Muscle of leg (tissue), 11 donors: ENCODE results near the gene TBCD. TPM values are rescaled to one million over a fixed set of nuclear protein-coding genes. Genes with fewer than 3 reads are reported as not detected.

Experiments
- DNase-seq: peaks from one replicate; pipeline ENCODE4 v3.0.0; 2013
- H3K27ac ChIP-seq: one replicate; pipeline ENCODE4 v1.5.1; 2013; ENCODE audit warnings: mild to moderate bottlenecking, low read length, control low read depth
- H3K27me3 ChIP-seq: one replicate; pipeline ENCODE4 v1.6.1; 2013; ENCODE audit warnings: low read length; ENCODE audit not compliant: control insufficient read depth, insufficient read depth
- H3K36me3 ChIP-seq: one replicate; pipeline ENCODE4 v1.6.1; 2013; ENCODE audit warnings: low read length; ENCODE audit not compliant: control insufficient read depth, insufficient read depth
- H3K4me1 ChIP-seq: one replicate; pipeline ENCODE4 v1.6.1; 2013; ENCODE audit warnings: low read length; ENCODE audit not compliant: control insufficient read depth, insufficient read depth
- H3K4me3 ChIP-seq: one replicate; pipeline ENCODE4 v1.5.1; 2013; ENCODE audit warnings: low read length, control low read depth
- H3K9me3 ChIP-seq: replicated peaks from 2 replicates; pipeline ENCODE4 v1.6.1; 2013; ENCODE audit warnings: low read depth, low read length; ENCODE audit not compliant: control insufficient read depth
- WGBS: methylation state at CpG from one replicate; pipeline ENCODE4 v1.1.5; 2013; ENCODE audit warnings: missing lambda C conversion rate; ENCODE audit not compliant: insufficient coverage; 5-methylcytosine and 5-hydroxymethylcytosine counted together
- polyA plus RNA-seq, 8 donors: library from polyadenylated mRNA; unstranded; fragments of 120-200 nt; gene quantifications; one replicate each; pipeline versions ENCODE4 v1.2.1 to v1.2.3, GENCODE V29; 2013; ENCODE audit warnings: inconsistent platforms in 1 of 8, low replicate concordance in 1 of 8; ENCODE audit not compliant: insufficient read length in 8 of 8, insufficient read depth in 1 of 8
- total RNA-seq: library from RNA; stranded (reverse); fragments of 120-200 nt; gene quantifications from one replicate; pipeline ENCODE4 v1.2.4, GENCODE V29; 2013

TBCD gene
- total and polyA plus RNA-seq, 9 donors, result 47.8 to 77.4 (median 62.3) TPM

DNA sequence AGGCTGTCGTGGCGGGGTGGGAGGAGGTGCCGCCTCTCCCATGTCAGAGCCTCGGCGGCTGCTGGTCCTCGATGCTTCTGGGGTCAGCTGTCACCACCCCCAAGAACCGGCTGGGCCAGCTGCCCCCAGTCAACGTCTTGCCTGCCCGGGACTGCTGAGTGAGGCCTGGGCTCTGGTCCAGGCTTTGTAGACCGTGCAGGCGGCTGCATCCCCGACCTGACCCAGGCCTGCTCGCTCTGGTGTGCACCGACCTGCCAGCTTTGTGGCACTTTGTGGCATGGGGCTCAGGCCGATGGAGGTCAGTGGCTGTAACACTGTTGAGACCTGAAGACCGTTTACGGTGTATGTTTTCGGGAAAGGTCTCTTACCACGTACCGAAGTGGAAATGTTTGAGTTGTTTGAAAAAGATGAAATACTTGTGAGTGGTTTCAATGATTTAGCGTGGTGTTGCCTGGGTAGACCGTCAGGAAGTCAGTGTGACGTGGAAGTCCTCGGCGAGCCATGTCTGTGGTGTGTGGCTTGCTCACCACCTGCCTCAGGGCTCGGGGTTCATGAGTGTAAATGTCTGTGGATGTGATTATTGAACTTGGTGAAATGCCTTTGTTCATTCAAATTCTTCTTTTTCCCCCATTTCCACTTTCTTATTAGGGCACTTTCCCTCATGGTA lies 141.2 kb downstream of the TBCD start:
- peaks cover 24% of the 10 kb centered on the region for H3K36me3 ChIP-seq
- peaks cover 52% of the 10 kb centered on the region for H3K4me1 ChIP-seq
- H3K27me3 ChIP-seq, result no peaks in the 10 kb centered on the region
- peak overlapping the region; percentile 88 for H3K27ac ChIP-seq
- H3K4me3 ChIP-seq, result no peak overlapping the region
- no peaks in the 10 kb centered on the region for H3K9me3 ChIP-seq
- 54% methylated on average over 22 of the region's 26 CpGs for WGBS
- peak; percentile 77 for DNase-seq

DNA sequence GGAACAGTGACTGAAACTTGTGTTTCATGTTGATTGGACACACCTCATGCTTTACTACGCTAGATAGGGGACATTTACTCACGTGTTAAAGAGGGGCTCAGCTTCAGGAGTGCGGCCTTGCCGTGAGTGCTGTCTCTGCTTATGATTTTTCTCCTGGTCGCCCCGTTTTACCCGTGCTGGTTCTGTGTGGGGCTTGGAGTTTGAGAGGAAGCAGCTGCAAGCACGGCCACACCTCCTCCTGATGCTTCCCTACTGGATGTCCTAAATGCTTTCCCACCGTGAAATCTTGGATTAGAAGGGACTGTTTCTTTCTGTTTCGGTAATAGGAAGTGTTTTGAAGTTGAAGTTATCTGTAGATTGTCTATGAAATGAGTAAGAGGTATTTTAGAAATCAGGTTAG lies 141.9 kb downstream of the TBCD start:
- Histone ChIP-seq H3K27ac (peak overlapping the region; percentile 88), H3K27me3 (no peaks in the 10 kb centered on the region), H3K36me3 (peaks cover 26% of the 10 kb centered on the region), H3K9me3 (no peaks in the 10 kb centered on the region), H3K4me3 (no peak overlapping the region), H3K4me1 (peaks cover 52% of the 10 kb centered on the region)
- WGBS, result no CpG with 5 or more reads among the region's 10 CpGs
- peak; percentile 88 for DNase-seq

GRCh38 chr17:82894389-82894788 lies 142.5 kb downstream of the TBCD start:
- H3K36me3 ChIP-seq, result peaks cover 26% of the 10 kb centered on the region
- no peaks in the 10 kb centered on the region for H3K27me3 ChIP-seq
- no peak overlapping the region for H3K4me3 ChIP-seq
- no peak for DNase-seq
- 89% methylated on average over 1 of the region's 7 CpGs for WGBS
- H3K9me3 ChIP-seq, result no peaks in the 10 kb centered on the region
- H3K4me1 ChIP-seq, result peaks cover 49% of the 10 kb centered on the region
- peak overlapping the region; percentile 88 for H3K27ac ChIP-seq

DNA sequence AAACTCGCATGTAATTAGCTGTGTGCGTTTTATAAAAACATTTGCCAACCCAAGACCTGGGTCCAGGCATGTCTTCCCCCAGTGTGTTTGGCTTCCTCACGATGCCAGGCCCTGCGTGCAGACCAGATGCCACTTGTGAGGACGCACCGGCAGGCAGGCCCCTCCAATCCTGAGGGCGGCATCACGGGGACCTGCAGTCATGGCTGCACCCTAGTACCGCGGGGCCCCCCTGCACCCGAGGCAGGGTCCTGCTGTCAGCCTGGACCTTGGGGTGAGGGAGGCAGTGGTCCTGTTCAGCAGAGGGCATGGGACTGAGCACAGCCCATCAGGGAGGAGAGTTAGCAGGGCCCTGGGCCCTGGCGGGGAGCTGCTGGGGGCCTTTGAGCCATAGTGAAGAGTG lies 143.2 kb downstream of the TBCD start:
- Histone ChIP-seq H3K27me3 (no peaks in the 10 kb centered on the region), H3K4me1 (peaks cover 49% of the 10 kb centered on the region), H3K9me3 (no peaks in the 10 kb centered on the region), H3K36me3 (peaks cover 26% of the 10 kb centered on the region), H3K4me3 (no peak overlapping the region), H3K27ac (no peak overlapping the region)
- WGBS, result 92% methylated on average over 12 of the region's 12 CpGs
- no peak for DNase-seq

DNA sequence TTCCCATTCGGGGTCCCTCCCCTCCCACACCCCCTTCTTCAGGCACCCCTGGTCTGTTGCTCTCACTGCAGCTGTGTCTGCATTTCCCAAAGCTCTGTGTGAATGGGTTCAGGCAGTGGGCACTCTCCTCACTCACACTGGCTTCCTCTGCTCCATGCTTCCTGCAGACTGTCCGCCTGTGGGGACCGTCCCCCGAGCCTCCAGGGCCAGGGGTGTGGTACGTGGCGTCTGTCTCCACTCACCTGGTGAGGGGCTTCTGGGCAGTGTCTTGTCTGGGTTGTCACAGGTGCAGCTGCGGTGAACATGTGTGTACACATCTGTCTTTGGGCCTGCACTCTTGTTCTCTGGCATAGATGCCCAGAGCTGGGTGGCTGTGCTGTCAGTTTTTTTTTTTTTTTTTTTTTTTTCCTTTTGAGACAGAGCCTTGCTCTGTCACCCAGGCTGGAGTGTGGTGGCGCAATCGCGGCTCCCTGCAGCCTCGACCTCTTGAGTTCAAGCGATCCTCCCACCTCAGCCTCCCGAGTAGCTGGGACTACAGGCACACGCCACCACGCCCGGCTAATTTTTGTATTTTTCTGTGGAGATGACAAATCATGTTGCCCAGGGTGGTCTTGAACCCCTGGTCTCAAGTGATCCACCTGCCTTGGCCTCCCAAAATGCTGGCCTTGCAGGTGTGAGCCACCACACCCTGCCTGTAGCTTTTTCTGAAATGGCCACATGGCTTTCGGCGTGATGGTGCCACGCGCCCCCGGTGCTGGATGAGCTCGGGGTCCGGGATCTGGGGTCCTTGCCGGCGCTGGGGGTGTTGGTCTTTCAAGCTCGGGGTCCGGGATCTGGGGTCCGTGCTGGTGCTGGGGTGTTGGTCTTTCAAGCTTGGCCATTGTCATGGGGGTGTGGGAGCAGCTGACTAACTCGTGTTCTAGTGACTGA lies 144.5 kb downstream of the TBCD start:
- DNase-seq, result no peak
- Histone ChIP-seq H3K36me3 (peaks cover 23% of the 10 kb centered on the region), H3K27ac (no peak overlapping the region), H3K4me3 (no peak overlapping the region), H3K4me1 (peaks cover 48% of the 10 kb centered on the region), H3K27me3 (no peaks in the 10 kb centered on the region), H3K9me3 (no peaks in the 10 kb centered on the region)
- 92% methylated on average over 27 of the region's 29 CpGs for WGBS

GRCh38 chr17:82897514-82898249 lies 145.8 kb downstream of the TBCD start:
- Histone ChIP-seq H3K36me3 (peaks cover 21% of the 10 kb centered on the region), H3K27ac (no peak overlapping the region), H3K4me3 (no peak overlapping the region), H3K9me3 (no peaks in the 10 kb centered on the region), H3K4me1 (peaks cover 48% of the 10 kb centered on the region), H3K27me3 (no peaks in the 10 kb centered on the region)
- WGBS, result 91% methylated on average over 12 of the region's 24 CpGs
- no peak for DNase-seq

GRCh38 chr17:82898976-82899514 lies 147.2 kb downstream of the TBCD start:
- H3K27me3 ChIP-seq, result no peaks in the 10 kb centered on the region
- H3K9me3 ChIP-seq, result no peaks in the 10 kb centered on the region
- peaks cover 26% of the 10 kb centered on the region for H3K36me3 ChIP-seq
- no peak overlapping the region for H3K27ac ChIP-seq
- peaks cover 45% of the 10 kb centered on the region for H3K4me1 ChIP-seq
- DNase-seq, result no peak
- H3K4me3 ChIP-seq, result no peak overlapping the region
- 95% methylated on average over 46 of the region's 53 CpGs for WGBS

- Histone ChIP-seq H3K9me3 (no peaks in the 10 kb centered on the region), H3K27ac (peak overlapping the region; percentile 85), H3K27me3 (no peaks in the 10 kb centered on the region), H3K36me3 (peaks cover 31% of the 10 kb centered on the region), H3K4me1 (peaks cover 40% of the 10 kb centered on the region), H3K4me3 (no peak overlapping the region)
- WGBS, result 33% methylated on average over 1 of the region's 7 CpGs
- no peak for DNase-seq
Observed at GRCh38 chr17:82899941-82900340, 148.1 kb downstream of the TBCD start.

DNA sequence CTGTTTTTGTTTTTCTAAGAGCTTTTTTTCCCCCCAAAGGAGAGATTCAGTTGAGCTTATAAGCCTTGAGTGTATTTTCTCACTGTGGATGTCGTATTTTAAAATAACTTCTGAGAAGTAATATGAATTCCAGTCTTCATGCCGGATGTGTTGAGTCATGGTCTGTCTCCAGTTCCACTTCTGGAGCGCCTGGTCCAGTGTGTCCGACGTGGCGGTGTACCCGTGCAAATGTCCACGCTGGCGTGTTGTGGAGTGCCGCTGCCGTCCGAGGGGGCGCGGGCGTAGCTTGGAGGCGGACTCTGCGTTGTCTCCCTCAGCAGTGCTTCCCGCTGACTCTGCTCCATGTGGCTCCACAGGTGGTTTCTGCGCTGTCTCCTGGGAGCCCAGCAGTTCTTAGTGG lies 148.9 kb downstream of the TBCD start:
- peaks cover 29% of the 10 kb centered on the region for H3K36me3 ChIP-seq
- H3K27ac ChIP-seq, result peak overlapping the region; percentile 85
- H3K4me3 ChIP-seq, result peak overlapping the region; percentile 6
- peaks cover 36% of the 10 kb centered on the region for H3K4me1 ChIP-seq
- 42% methylated on average over 18 of the region's 19 CpGs for WGBS
- H3K27me3 ChIP-seq, result no peaks in the 10 kb centered on the region
- DNase-seq, result peak; percentile 79
- no peaks in the 10 kb centered on the region for H3K9me3 ChIP-seq
